OCI-M1 (cell line): Measurements from ENCODE around the gene CCDC182.

Experiments
- DNase-seq: peaks from one replicate; lab custom pipeline; 2025; lab: John Stamatoyannopoulos, UW

The CCDC182 gene

GRCh38 chr17:57697197-57697596, 47.9 kb downstream of the CCDC182 start:
- no peak for DNase-seq

GRCh38 chr17:57696050-57696449, 49.0 kb downstream of the CCDC182 start:
- DNase-seq: no peak
